Panc1 (cell line): ENCODE data around the gene SCFD1.

Source experiments
- CTCF ChIP-seq: fragments of 450-650 bp; IDR thresholded peaks from 2 replicates; pipeline ENCODE4 v1.5.1; 2017; ENCODE audit warnings: mild to moderate bottlenecking
- SIN3A ChIP-seq: IDR thresholded peaks from 2 replicates; pipeline ENCODE4 v1.6.1; 2012; ENCODE audit warnings: low read depth, mild to moderate bottlenecking, low read length, moderate library complexity, borderline replicate concordance; ENCODE audit not compliant: insufficient read depth

GRCh38 chr14:30580616-30581282 is 41.4 kb upstream of the SCFD1 start:
- no peak for TF ChIP-seq SIN3A
- no peak for TF ChIP-seq CTCF
